ENCODE data around the gene BNIP2. TPM values are rescaled to one million over a fixed set of nuclear protein-coding genes. Genes with fewer than 3 reads are reported as not detected.

BNIP2 gene, protein sequence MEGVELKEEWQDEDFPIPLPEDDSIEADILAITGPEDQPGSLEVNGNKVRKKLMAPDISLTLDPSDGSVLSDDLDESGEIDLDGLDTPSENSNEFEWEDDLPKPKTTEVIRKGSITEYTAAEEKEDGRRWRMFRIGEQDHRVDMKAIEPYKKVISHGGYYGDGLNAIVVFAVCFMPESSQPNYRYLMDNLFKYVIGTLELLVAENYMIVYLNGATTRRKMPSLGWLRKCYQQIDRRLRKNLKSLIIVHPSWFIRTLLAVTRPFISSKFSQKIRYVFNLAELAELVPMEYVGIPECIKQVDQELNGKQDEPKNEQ
- 55.7 to 59.2 TPM (median 58.1 TPM) in 3 replicates for total RNA-seq
- long read RNA-seq, full-length matches to known transcripts, result 43 of 72 reads
- long read RNA-seq, partial matches to known transcripts, result 4 of 72 reads
- long read RNA-seq, other reads (novel, unspliced or antisense), result 25 of 72 reads

DNA sequence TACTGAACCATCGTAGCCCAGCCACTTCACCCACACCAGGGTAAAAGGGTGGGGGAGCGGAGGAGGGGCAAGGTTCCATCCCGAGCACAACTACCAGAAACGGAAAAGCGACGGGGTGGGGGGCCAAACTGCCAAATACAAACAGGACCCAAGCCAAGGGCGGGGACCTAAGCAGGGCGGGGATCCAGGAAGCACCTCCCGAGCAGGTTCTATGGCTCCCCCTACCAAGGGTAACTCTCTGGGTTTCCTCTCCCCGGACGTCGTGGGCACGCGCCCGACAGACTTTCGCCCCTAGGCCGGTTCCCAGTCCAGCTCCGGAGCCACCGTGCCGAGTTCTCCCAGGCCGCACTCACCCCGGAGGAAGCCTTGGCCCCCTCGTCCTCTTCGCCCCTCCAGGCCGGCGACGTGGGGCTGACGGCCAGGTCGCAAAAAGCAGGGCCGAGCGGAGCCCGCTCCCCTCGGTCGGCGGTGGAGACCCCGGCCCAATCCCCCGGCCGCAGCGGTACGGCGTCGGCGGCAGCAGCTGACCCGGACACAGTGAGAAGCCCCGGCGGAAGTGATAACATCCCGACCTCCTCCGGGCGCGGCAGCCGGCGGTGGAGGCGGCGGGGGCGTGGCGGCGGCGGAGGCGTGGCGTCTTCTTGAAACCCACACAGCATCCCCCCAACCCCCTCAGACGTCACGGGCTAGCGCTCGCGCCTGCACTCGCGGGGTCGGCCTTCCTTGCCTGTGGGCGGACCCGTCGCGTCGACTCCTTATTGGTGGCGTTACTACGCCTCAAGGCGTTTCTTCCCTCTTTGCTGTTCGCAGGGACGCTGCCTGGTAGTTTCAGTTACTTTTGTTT, at the start of gene BNIP2:
BNIP2 (minus strand) TSS at position 539 of the 844 bp plus-strand sequence. CDS start 6,863 bp downstream, outside the sequence.
- peak within 1 kb of the TSS; percentile 99 for H3K27ac Mint-ChIP-seq (ENCODE audit: unreplicated experiment)
- TF ChIP-seq, protein P1, sequence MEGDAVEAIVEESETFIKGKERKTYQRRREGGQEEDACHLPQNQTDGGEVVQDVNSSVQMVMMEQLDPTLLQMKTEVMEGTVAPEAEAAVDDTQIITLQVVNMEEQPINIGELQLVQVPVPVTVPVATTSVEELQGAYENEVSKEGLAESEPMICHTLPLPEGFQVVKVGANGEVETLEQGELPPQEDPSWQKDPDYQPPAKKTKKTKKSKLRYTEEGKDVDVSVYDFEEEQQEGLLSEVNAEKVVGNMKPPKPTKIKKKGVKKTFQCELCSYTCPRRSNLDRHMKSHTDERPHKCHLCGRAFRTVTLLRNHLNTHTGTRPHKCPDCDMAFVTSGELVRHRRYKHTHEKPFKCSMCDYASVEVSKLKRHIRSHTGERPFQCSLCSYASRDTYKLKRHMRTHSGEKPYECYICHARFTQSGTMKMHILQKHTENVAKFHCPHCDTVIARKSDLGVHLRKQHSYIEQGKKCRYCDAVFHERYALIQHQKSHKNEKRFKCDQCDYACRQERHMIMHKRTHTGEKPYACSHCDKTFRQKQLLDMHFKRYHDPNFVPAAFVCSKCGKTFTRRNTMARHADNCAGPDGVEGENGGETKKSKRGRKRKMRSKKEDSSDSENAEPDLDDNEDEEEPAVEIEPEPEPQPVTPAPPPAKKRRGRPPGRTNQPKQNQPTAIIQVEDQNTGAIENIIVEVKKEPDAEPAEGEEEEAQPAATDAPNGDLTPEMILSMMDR (IDR thresholded peaks at IDR 0.05), result peak; percentile 53
- no peaks in the 10 kb centered on the region for H3K36me3 Mint-ChIP-seq (ENCODE audit: low read depth)
- peak; percentile 99 for DNase-seq (ENCODE audit: low spot score)
- peak within 1 kb of the TSS; percentile 82 for H3K4me3 Mint-ChIP-seq (ENCODE audit: unreplicated experiment)
- no peaks in the 10 kb centered on the region for H3K9me3 Mint-ChIP-seq (ENCODE audit: low read depth)
- H3K27me3 Mint-ChIP-seq (ENCODE audit: low read depth), result no peaks in the 10 kb centered on the region
- H3K4me1 Mint-ChIP-seq (ENCODE audit: low read depth), result peaks cover 46% of the 10 kb centered on the region

DNA sequence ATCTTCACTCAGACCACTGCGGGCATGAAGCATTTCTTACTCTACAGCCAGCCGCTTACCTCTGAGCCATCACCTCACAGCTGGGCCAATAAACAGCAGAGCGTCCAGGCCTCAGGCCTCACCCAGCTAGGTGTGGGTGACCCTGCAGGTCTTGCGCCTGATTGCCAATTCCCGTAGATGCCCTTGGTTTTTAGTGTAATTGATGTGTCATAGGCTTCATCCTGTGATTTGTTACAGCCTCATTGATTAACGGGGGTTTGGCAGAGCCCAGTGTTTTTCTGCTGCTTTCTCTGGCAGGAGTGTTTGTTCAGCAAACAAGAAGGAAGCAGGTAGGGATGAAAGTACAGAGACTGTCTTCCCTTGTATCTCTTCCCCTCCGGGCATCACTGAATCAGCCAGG, 49.6 kb upstream of the BNIP2 start:
- H3K4me3 Mint-ChIP-seq (ENCODE audit: unreplicated experiment), result no peak overlapping the region
- no peaks in the 10 kb centered on the region for H3K4me1 Mint-ChIP-seq (ENCODE audit: low read depth)
- peaks cover 17% of the 10 kb centered on the region for H3K27me3 Mint-ChIP-seq (ENCODE audit: low read depth)
- no peak for DNase-seq (ENCODE audit: low spot score)
- H3K36me3 Mint-ChIP-seq (ENCODE audit: low read depth), result no peaks in the 10 kb centered on the region
- no peak overlapping the region for H3K27ac Mint-ChIP-seq (ENCODE audit: unreplicated experiment)
- peaks cover under 1% of the 10 kb centered on the region for H3K9me3 Mint-ChIP-seq (ENCODE audit: low read depth)
- TF ChIP-seq, protein P1 (IDR thresholded peaks at IDR 0.05), result no peak

DNA sequence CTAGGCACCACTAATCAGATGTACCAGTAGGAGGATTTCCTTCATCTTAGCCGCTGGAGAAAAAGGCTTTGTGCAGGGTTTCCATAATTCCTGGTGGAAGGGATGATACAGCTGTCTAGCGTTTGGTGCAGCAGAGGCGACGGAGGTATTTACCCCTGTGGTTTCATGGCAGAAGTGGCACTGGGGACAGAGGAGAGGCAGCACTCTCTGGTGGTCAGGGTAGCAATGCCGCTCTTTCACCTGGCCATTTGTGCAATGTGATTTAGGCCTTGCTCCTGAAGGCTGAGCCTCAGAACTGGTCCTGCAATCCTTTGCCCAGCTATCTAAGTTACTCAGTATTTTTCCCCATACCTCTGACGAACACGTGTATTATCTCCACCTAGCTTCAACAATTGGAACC, 47.1 kb upstream of the BNIP2 start:
- H3K27ac Mint-ChIP-seq (ENCODE audit: unreplicated experiment), result no peak overlapping the region
- no peak overlapping the region for H3K4me3 Mint-ChIP-seq (ENCODE audit: unreplicated experiment)
- TF ChIP-seq, protein P1 (IDR thresholded peaks at IDR 0.05), result no peak
- H3K9me3 Mint-ChIP-seq (ENCODE audit: low read depth), result no peaks in the 10 kb centered on the region
- H3K27me3 Mint-ChIP-seq (ENCODE audit: low read depth), result peaks cover 24% of the 10 kb centered on the region
- no peaks in the 10 kb centered on the region for H3K36me3 Mint-ChIP-seq (ENCODE audit: low read depth)
- no peaks in the 10 kb centered on the region for H3K4me1 Mint-ChIP-seq (ENCODE audit: low read depth)
- no peak for DNase-seq (ENCODE audit: low spot score)

DNA sequence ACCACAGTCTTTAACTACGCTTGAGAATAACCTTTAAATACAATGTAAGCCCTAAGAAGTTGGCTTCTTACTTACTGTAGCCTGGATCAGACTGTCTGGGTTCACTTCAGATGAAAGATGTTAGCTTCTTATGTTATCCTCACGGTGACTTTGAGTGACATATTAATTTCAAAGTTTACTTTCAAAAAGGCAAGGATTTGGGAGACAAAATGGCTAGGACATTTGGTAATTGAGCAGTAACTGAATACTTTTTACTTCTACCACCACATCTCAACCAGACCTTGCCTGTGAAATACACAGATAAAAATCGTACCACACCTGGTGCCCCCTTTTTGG, 36.0 kb upstream of the BNIP2 start:
- H3K27ac Mint-ChIP-seq (ENCODE audit: unreplicated experiment), result no peak overlapping the region
- no peak for DNase-seq (ENCODE audit: low spot score)
- H3K9me3 Mint-ChIP-seq (ENCODE audit: low read depth), result no peaks in the 10 kb centered on the region
- peaks cover 39% of the 10 kb centered on the region for H3K27me3 Mint-ChIP-seq (ENCODE audit: low read depth)
- no peaks in the 10 kb centered on the region for H3K4me1 Mint-ChIP-seq (ENCODE audit: low read depth)
- TF ChIP-seq, protein P1 (IDR thresholded peaks at IDR 0.05), result peak; percentile 51
- H3K4me3 Mint-ChIP-seq (ENCODE audit: unreplicated experiment), result no peak overlapping the region
- H3K36me3 Mint-ChIP-seq (ENCODE audit: low read depth), result no peaks in the 10 kb centered on the region

DNA sequence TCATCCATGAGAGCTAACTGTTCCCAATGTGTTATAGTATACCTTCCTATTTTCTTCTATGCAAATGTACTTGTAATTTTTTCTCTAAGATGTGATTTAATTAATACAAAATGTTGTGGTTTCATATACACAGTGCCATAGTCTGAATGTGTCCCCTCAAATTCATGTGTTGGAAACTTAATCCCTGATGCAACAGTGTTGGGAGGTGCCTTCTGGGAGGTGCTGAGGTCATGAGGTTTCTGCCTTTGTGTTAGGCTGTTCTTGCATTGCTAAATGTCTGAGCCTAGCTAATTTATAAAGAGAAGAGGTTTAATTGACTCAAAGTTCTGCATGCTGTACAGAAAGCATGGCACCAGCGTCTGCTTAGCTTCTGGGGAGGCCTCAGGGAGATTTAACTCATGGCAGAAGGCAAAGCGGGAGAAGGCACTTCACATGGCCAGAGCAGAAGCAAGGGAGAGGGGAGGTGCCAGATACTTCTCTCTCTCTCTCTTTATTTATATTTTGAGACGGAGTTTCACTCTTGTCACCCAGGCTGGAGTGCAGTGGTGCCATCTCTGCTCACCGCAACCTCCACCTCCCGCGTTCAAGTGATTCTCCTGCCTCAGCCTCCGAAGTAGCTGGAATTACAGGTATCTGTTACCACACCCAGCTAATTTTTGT, 34.7 kb upstream of the BNIP2 start:
- no peaks in the 10 kb centered on the region for H3K4me1 Mint-ChIP-seq (ENCODE audit: low read depth)
- H3K27me3 Mint-ChIP-seq (ENCODE audit: low read depth), result peaks cover 26% of the 10 kb centered on the region
- no peak for DNase-seq (ENCODE audit: low spot score)
- TF ChIP-seq, protein P1 (IDR thresholded peaks at IDR 0.05), result no peak
- H3K27ac Mint-ChIP-seq (ENCODE audit: unreplicated experiment), result no peak overlapping the region
- H3K9me3 Mint-ChIP-seq (ENCODE audit: low read depth), result no peaks in the 10 kb centered on the region
- H3K36me3 Mint-ChIP-seq (ENCODE audit: low read depth), result no peaks in the 10 kb centered on the region
- no peak overlapping the region for H3K4me3 Mint-ChIP-seq (ENCODE audit: unreplicated experiment)

Data from chondrocyte (in vitro differentiated cells).